ENCODE measurements around the gene IL6ST.

DNA sequence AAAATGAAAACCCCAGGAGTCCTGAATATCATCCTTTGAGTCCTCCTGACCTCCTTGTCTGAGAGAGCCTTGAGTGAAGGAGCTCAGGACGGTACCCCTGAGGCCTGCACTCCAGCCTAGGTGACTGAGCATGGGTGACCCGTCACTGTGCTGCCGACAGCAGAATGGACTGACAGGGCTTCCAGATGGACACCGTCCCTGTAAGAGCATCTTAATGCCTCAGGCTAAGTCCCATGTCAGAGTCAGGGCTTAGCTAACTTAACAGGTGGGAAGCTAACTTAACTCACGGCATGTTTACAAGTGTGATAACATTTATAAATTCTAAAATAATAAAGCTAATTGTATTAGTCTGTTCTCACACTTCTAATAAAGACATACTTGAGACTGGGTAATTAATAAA is 68.3 kb downstream of the IL6ST start:
- TF ChIP-seq YY1 (IDR thresholded peaks at IDR 0.05) (no peak), CTCF (IDR thresholded peaks at IDR 0.05; ENCODE audit: low read depth, low read length, missing input control) (no peak)

Measured in liver (tissue), 2 donors.